Measurements from ENCODE around the gene PLG.

PLG gene

GRCh38 chr6:160755165-160755564 lies 53.1 kb downstream of the PLG start:
- H3K4me3 ChIP-seq (ENCODE audit: low read depth, low read length) = no peak overlapping the region
- TF ChIP-seq MYC (IDR thresholded peaks at IDR 0.05; ENCODE audit: low read depth, low read length) (no peak), POLR2A (IDR thresholded peaks at IDR 0.05; ENCODE audit: extremely low read depth, insufficient read length) (no peak), MAX (IDR thresholded peaks at IDR 0.05; ENCODE audit: low read depth, low read length) (no peak), CTCF (IDR thresholded peaks at IDR 0.05; ENCODE audit: low read depth, low read length) (no peak)
- no peak for DNase-seq (ENCODE audit: low read depth)

GRCh38 chr6:160756021-160756420 lies 54.0 kb downstream of the PLG start:
- no peak for DNase-seq (ENCODE audit: low read depth)
- H3K4me3 ChIP-seq (ENCODE audit: low read depth, low read length) = no peak overlapping the region
- TF ChIP-seq POLR2A (IDR thresholded peaks at IDR 0.05; ENCODE audit: extremely low read depth, insufficient read length) = no peak

GRCh38 chr6:160756871-160757270 lies 54.8 kb downstream of the PLG start:
- no peak for DNase-seq (ENCODE audit: low read depth)
- no peak overlapping the region for H3K4me3 ChIP-seq (ENCODE audit: low read depth, low read length)
- TF ChIP-seq MAX (IDR thresholded peaks at IDR 0.05; ENCODE audit: low read depth, low read length) = no peak

- no peak overlapping the region for H3K4me3 ChIP-seq (ENCODE audit: low read depth, low read length)
- no peak for TF ChIP-seq MAX (IDR thresholded peaks at IDR 0.05; ENCODE audit: low read depth, low read length)
- no peak for TF ChIP-seq POLR2A (IDR thresholded peaks at IDR 0.05; ENCODE audit: extremely low read depth, insufficient read length)
- no peak for TF ChIP-seq CTCF (IDR thresholded peaks at IDR 0.05; ENCODE audit: low read depth, low read length)
- no peak for TF ChIP-seq MYC (IDR thresholded peaks at IDR 0.05; ENCODE audit: low read depth, low read length)
- DNase-seq (ENCODE audit: low read depth) = no peak
These were observed 62.8 kb downstream of the PLG start for GRCh38 chr6:160764847-160765246.

GRCh38 chr6:160765412-160765811 lies 63.4 kb downstream of the PLG start:
- TF ChIP-seq MYC (IDR thresholded peaks at IDR 0.05; ENCODE audit: low read depth, low read length) = no peak
- TF ChIP-seq CTCF (IDR thresholded peaks at IDR 0.05; ENCODE audit: low read depth, low read length) = no peak
- no peak for TF ChIP-seq POLR2A (IDR thresholded peaks at IDR 0.05; ENCODE audit: extremely low read depth, insufficient read length)
- TF ChIP-seq MAX (IDR thresholded peaks at IDR 0.05; ENCODE audit: low read depth, low read length) = no peak
- H3K4me3 ChIP-seq (ENCODE audit: low read depth, low read length) = no peak overlapping the region
- no peak for DNase-seq (ENCODE audit: low read depth)

- no peak for TF ChIP-seq CTCF (IDR thresholded peaks at IDR 0.05; ENCODE audit: low read depth, low read length)
- TF ChIP-seq MYC (IDR thresholded peaks at IDR 0.05; ENCODE audit: low read depth, low read length) = no peak
- no peak for TF ChIP-seq POLR2A (IDR thresholded peaks at IDR 0.05; ENCODE audit: extremely low read depth, insufficient read length)
- DNase-seq (ENCODE audit: low read depth) = no peak
- H3K4me3 ChIP-seq (ENCODE audit: low read depth, low read length) = no peak overlapping the region
These were observed 64.6 kb downstream of the PLG start for GRCh38 chr6:160766657-160766988.

- no peak overlapping the region for H3K4me3 ChIP-seq (ENCODE audit: low read depth, low read length)
- TF ChIP-seq CTCF (IDR thresholded peaks at IDR 0.05; ENCODE audit: low read depth, low read length) = peak; percentile 37
- TF ChIP-seq MYC (IDR thresholded peaks at IDR 0.05; ENCODE audit: low read depth, low read length) = no peak
- DNase-seq (ENCODE audit: low read depth) = no peak
These were observed 65.1 kb downstream of the PLG start for GRCh38 chr6:160766989-160767646.
